ENCODE measurements around the gene DNAJA1. TPM values are rescaled to one million over a fixed set of nuclear protein-coding genes. Genes with fewer than 3 reads are reported as not detected.

DNAJA1 gene
- total and polyA plus RNA-seq, 4 donors: 60.9 to 96.6 (median 73.4) TPM

GRCh38 chr9:32991897-32992594 lies 33.0 kb upstream of the DNAJA1 start:
- no peak for TF ChIP-seq JUND (IDR thresholded peaks at IDR 0.05)
- no peak for TF ChIP-seq HNF4A (conservative IDR thresholded peaks at IDR 0.05)
- no peak for TF ChIP-seq MAX (IDR thresholded peaks at IDR 0.05)
- TF ChIP-seq HNF4G (IDR thresholded peaks at IDR 0.05): no peak
- no peak for TF ChIP-seq GABPA (IDR thresholded peaks at IDR 0.05 in 1 of 2, conservative IDR thresholded peaks at IDR 0.05 in 1 of 2)
- TF ChIP-seq, protein P1, sequence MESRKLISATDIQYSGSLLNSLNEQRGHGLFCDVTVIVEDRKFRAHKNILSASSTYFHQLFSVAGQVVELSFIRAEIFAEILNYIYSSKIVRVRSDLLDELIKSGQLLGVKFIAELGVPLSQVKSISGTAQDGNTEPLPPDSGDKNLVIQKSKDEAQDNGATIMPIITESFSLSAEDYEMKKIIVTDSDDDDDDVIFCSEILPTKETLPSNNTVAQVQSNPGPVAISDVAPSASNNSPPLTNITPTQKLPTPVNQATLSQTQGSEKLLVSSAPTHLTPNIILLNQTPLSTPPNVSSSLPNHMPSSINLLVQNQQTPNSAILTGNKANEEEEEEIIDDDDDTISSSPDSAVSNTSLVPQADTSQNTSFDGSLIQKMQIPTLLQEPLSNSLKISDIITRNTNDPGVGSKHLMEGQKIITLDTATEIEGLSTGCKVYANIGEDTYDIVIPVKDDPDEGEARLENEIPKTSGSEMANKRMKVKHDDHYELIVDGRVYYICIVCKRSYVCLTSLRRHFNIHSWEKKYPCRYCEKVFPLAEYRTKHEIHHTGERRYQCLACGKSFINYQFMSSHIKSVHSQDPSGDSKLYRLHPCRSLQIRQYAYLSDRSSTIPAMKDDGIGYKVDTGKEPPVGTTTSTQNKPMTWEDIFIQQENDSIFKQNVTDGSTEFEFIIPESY (IDR thresholded peaks at IDR 0.05): no peak
- TF ChIP-seq FOXA1 (IDR thresholded peaks at IDR 0.05): no peak
- TF ChIP-seq FOXA2 (IDR thresholded peaks at IDR 0.05): no peak
- no peak for TF ChIP-seq ATF3 (IDR thresholded peaks at IDR 0.05)
- no peak for TF ChIP-seq RAD21 (IDR thresholded peaks at IDR 0.05)
- TF ChIP-seq, protein P2, sequence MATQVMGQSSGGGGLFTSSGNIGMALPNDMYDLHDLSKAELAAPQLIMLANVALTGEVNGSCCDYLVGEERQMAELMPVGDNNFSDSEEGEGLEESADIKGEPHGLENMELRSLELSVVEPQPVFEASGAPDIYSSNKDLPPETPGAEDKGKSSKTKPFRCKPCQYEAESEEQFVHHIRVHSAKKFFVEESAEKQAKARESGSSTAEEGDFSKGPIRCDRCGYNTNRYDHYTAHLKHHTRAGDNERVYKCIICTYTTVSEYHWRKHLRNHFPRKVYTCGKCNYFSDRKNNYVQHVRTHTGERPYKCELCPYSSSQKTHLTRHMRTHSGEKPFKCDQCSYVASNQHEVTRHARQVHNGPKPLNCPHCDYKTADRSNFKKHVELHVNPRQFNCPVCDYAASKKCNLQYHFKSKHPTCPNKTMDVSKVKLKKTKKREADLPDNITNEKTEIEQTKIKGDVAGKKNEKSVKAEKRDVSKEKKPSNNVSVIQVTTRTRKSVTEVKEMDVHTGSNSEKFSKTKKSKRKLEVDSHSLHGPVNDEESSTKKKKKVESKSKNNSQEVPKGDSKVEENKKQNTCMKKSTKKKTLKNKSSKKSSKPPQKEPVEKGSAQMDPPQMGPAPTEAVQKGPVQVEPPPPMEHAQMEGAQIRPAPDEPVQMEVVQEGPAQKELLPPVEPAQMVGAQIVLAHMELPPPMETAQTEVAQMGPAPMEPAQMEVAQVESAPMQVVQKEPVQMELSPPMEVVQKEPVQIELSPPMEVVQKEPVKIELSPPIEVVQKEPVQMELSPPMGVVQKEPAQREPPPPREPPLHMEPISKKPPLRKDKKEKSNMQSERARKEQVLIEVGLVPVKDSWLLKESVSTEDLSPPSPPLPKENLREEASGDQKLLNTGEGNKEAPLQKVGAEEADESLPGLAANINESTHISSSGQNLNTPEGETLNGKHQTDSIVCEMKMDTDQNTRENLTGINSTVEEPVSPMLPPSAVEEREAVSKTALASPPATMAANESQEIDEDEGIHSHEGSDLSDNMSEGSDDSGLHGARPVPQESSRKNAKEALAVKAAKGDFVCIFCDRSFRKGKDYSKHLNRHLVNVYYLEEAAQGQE (IDR thresholded peaks at IDR 0.05): no peak
- TF ChIP-seq NR2F2 (IDR thresholded peaks at IDR 0.05): no peak
- no peak for TF ChIP-seq EGR1 (IDR thresholded peaks at IDR 0.05; ENCODE audit: low read depth in 2 of 2)
- TF ChIP-seq CTCF (IDR thresholded peaks at IDR 0.05; ENCODE audit: low read depth, low read length, missing input control): no peak
- TF ChIP-seq YY1 (IDR thresholded peaks at IDR 0.05): no peak
- no peak for TF ChIP-seq TAF1 (conservative IDR thresholded peaks at IDR 0.05)
- no peak for TF ChIP-seq SP1 (IDR thresholded peaks at IDR 0.05)
- TF ChIP-seq RXRA (IDR thresholded peaks at IDR 0.05): no peak
- H3K9me3 ChIP-seq (ENCODE audit: control insufficient read depth in 4 of 4, low read length in 3 of 4): no peaks in the 10 kb centered on the region
- peaks cover 6 to 32% (median 31%) of the 10 kb centered on the region in 4 donors for H3K36me3 ChIP-seq (ENCODE audit: control insufficient read depth in 4 of 4, insufficient read depth in 3 of 4, low read depth in 1 of 4, low read length in 3 of 4)
- WGBS: 83% methylated on average over 6 of the region's 6 CpGs
- no peaks in the 10 kb centered on the region for H3K4me1 ChIP-seq (ENCODE audit: control insufficient read depth in 4 of 4, insufficient read depth in 4 of 4, low read length in 3 of 4)
- no peaks in the 10 kb centered on the region for H3K27me3 ChIP-seq (ENCODE audit: control insufficient read depth in 4 of 4, insufficient read depth in 4 of 4, low read length in 3 of 4)
- no peak for DNase-seq (ENCODE audit: low spot score)
- H3K4me3 ChIP-seq (ENCODE audit: low read depth in 1 of 3, low read length in 3 of 3): no peak overlapping the region
- H3K9ac ChIP-seq (ENCODE audit: low read depth in 1 of 2, low read length in 2 of 2): no peak overlapping the region
- H3K27ac ChIP-seq (ENCODE audit: low read depth in 1 of 2, low read length in 2 of 2): no peak overlapping the region

Measured in liver (tissue), 9 donors.